Activated CD8-positive, alpha-beta memory T cell treated with anti-CD3 and anti-CD28 coated beads, Interleukin-2, amount 50 U/mL, for 1 hour (primary cell): ENCODE data around the gene ALDH3B2.
"Not testable (repeated sequence)": the region's sequence is repeated elsewhere in the genome, so short reads cannot be mapped to it uniquely, and the experiment has no call there.

ENCODE experiments used
- DNase-seq: peaks from one replicate; pipeline ENCODE4 v3.0.0-alpha.2; 2020; ENCODE audit errors: extremely low read depth

ALDH3B2 gene

DNA sequence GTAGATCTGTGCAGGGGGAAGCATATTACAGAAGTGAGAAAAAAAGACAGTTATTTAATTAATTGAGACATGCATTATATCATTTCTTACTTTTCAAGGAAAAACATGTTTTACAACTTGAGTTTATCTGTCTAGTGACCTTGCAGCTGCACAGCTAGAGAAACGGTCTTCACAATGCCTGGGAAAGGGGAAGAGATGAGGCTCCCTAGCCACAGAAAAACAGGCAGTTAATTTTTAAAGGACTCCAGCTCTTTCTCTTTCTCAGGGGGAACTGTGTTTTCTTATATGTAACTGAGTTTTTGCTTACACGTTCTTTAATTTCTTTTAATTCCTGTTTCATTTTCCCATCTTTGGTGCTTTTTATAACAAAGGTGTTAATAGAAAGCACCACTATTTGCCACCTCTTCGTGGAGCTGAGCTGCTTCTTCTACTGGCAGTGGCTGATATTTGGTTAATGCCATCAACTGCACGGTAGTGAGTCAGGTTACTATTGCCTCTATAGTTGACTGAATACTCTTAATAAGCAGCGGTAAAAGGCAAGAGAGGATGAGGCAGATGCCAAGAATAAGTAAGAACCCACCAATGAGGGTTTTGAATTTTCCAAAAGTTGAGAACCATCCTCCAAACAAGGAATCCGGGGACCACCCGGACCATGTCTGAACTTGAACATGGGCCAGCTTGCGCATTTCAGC is 11.4 kb upstream of the ALDH3B2 start:
- DNase-seq, result not testable (repeated sequence)

DNA sequence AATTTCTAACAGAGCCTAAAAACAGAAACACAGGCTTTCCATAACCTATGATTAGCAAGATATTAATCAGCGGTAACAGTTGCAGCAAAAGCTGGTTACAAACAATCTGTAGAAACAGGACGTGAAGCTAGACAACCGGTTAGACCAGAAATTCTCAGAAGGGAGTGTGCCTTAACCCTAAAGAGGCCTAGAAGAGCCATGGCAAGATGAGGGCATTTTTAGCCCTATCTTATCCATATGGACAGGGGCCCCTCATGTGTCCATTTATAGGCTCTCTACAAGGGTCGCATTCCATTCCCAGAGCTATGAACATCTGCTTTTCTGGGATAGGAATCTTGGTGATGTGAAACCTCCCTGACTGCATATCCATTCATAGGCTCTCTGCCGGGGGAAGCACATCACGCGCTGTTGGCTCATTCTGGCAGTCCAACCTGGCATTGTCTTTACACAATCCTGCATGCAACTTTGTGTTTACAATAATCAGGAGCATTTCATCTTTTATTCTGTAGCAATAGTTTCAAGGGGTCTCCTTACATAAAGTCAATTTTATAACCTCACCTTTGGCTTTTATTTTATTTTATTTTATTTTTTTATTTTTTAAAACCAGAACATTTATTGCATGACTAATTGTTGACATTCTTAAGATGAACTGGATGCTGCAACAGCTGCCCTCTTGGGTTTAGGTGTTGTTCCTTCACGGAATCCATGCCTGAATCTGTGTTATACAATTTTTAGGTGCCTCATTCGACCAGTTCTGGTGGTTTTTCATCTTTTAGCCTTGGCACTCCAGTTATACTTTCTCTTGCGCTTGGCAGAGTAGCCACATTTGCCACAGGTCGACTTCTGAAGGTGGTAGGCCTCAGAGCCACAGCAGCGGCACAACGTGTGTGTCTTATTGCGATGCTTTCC is 8.0 kb upstream of the ALDH3B2 start:
- not testable (repeated sequence) for DNase-seq

DNA sequence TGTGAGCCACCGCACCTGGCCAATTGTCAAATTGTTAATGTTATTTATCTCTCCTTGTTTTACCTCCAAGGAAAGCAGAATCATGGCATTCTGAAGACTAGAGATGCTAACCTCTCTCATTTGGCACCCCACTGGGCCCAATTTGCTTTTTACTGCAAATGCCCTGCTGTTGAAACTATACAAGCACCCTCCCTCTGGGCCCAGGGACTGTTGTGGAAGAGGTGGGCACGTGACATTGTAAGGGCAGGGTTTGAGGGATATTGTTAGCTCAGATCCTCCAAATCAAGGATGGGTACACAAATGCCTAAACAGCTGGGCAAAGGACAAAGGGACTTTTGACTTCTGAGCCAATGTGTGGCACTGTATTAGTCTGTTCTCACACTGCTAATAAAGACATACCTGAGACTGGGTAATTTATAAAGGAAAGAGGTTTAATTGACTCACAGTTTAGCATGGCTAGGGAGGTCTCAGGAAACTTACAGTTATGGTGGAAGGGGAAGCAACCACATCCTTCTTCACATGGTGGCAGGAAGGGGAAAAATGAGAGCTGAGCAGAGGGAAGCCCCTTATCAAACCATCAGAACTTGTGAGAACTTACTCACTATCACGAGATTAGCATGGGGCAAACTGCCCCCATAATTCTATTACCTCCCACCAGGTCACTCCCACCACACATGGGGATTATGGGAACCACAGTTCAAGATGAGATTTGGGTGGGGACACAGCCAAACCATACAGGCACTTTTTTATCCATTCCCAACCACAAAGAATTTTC is 6.5 kb upstream of the ALDH3B2 start:
- DNase-seq, result no peak

- no peak for DNase-seq
These were observed 780 bp upstream of the ALDH3B2 start for GRCh38 chr11:67675058-67675747.

DNA sequence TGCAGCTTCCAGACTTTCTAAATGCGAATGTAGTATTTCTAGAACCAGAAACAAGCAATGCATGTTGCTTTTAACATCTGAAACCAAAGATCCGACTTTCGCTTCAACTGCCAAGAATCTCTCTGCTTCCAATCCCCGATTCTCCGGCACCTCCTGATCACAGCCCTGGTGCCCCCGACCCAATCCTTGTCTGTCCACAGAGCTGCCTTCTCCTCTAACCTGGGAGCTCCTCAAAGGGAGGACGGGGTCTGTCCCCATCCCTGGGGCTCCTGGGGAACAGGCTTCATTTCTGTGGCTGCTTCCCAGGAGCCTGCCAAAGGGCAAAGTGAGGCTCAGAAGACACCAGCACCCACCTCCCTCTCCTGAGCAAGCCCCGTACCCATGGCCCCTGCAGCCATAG is 521 bp downstream of the ALDH3B2 start:
- DNase-seq, result no peak

- no peak for DNase-seq
These were observed 1.1 kb downstream of the ALDH3B2 start for GRCh38 chr11:67673358-67673757.

DNA sequence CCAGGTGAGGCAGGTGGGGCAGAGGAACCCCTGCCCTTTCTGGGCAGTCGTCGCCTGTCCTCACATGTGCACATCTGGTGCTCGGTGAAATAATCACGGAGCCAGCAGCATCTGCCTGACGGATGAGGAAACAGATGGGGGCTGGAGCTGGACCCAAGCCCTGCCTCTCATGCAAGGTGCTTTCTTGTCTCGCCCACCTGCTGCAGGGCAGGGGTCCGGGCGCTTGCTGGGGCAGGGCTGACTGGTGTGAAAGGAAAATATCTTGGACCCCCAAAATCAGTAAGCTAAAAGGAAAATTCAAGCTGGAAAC is 3.3 kb downstream of the ALDH3B2 start:
- DNase-seq, result no peak

DNA sequence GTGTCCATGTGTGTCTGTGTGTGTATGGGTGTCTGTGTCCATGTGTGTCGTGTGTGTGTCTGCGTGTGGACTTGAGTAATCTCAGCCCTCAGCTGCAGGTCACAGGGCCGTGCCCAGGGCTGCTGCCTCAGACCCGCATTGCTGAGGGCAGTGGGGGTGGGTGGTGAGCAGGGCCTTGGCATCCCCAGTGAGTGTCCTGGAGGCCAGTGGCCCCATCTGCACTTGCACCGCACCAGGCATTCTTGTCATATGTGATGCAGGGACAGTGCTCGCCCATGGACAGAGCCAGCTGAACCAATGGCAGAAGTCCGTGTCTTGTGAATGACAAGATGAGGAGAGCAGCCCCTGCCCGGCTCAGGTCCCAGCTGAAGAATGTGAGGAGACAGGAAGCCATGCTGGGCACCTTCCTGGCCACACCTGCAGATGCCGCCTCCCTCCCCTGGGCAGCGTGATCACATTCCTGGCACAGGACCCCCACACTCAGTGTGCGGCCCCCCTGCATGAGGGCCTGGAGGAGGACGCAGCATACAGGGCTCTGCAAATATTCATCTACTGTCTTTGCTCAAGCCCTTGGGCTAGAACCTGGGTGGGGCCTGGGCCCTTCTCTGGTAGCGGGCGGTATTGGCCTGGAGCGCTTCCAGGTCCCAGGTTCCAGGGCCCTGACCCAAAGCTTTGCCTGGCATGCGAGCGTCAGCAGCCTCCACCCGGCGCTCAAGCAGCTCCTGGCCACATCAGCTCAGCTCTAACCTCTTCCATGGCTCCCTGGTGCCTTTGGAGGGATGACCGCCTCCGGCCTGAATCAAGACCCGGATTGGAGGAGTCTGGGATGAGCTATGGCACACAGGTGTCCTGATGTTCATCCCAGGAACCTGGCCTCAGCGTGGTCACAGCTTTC is 3.9 kb downstream of the ALDH3B2 start:
- no peak for DNase-seq

DNA sequence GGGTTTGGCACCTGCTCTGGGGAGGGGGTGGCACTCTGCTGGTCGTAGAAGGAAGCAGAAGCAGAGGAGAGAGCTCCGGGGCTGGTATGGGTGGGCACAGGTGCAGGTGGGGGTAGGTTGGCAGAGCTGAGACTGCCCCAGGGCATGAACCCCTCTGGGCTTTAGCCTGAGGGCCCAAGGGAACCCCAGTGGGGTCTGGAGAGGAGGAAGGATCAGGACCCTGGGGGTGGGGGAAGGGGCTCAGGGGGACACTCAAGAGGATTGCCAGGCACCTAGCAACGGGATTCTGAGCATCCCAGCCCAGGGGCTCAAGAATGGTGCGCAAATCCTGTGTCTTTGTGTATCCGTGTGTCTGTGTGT is 6.3 kb downstream of the ALDH3B2 start:
- no peak for DNase-seq

- no peak for DNase-seq
These were observed 6.8 kb downstream of the ALDH3B2 start for GRCh38 chr11:67667490-67668191.

GRCh38 chr11:67666676-67667489 is 7.5 kb downstream of the ALDH3B2 start:
- no peak for DNase-seq

GRCh38 chr11:67666303-67666645 is 8.1 kb downstream of the ALDH3B2 start:
- no peak for DNase-seq

GRCh38 chr11:67665541-67666302 is 8.7 kb downstream of the ALDH3B2 start:
- no peak for DNase-seq

- DNase-seq, result no peak
These were observed 9.5 kb downstream of the ALDH3B2 start for GRCh38 chr11:67664696-67665540.

DNA sequence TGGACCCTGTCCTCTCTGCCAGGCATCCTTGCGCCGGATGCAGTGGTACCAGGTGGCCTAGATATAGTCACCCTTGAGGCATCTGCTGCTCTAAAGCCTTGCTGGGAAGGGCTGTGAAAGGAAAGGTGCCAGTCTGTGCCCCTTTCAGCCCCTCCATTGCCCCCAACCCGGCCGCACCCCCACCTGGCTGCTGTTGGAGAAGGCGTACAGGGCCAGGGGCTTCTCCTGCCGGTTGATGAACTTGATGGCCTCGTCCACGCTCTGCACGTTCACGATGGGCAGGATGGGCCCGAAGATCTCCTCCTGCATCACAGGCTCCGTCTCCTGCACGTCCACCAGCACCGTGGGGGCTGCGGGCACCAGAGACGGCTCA is 10.2 kb downstream of the ALDH3B2 start:
- DNase-seq, result no peak

DNA sequence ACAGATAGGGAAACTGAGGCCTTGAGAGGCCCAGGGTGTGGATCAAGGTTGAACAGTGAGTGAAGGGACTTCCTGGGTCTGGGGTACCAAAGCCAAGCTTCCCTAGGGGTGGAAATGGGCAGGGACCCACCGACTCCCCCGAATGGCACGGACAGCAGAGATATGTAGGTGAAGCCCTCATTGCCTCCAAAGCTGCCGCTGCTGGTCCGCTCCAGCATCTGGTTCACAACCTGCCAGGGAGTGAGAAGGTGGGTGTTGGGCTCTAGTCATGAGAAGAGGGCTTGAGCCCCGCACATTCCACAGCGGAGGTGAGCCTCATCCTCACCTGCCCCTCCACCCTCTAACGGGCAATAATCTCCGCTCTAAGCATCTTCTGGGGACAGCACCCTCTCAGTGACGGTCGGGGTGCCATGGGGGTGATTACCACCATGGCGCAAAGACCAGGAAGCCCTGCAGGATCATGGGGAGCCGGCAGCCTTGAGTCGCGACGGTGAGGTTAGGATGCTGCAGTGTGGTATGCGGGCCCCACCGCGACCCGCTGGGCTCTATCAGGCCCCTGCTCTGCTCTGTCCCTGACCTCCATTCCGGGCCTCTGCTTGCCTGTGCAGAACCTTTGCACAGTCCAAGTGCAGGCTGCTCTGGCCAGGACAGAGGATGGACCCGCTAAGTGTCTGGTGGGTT is 10.8 kb downstream of the ALDH3B2 start:
- no peak for DNase-seq

DNA sequence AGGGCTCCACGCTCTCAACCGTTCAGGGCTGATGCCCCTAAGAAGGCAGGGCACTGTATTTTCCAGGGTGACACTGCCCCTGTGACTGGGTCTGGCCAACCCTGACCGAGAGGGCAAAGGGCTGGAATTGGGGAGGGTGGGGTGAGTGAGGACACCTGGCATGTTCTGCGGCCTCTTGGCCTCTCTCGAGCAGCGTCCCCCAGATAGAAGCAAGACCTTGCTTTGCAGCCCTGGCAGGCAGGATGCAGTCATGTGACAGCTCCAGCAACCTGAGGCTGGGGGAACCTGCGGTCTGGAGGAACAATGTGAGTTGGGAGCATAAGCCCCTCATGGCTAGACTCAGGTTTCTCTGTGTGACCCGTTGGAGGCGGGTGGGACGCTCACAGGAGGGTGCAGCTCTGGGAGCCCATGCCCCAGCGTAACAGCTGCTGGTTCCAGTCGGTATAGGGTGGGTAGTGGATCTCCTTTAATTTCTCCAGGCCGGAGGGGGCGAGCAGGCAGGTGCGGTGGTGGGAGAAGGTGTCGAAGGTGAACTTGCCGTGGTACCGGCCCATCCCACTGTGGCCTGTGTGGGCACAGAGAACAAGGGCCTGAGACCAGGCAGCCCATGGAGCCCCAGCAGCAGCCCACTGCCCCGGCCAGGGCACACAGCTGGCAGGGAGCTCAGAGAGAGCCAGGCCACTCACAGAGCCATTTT is 11.4 kb downstream of the ALDH3B2 start:
- no peak for DNase-seq
